HCT116 (cell line): Measurements from ENCODE around the gene PPP4R3A.

Experiments
- CTCF ChIP-seq, 3 experiments: fragments of 200-600 bp in 1 of 3; sonication (generic) in 1 of 3; IDR thresholded peaks in 2 of 3; conservative IDR thresholded peaks in 1 of 3; 2 replicates each; pipeline ENCODE4 v1.5.1; 2012 to 2017; ENCODE audit warnings: low read depth in 2 of 3, low read length in 2 of 3, antibody characterized with exemption in 1 of 3, borderline replicate concordance in 1 of 3, control low read depth in 1 of 3, mild to moderate bottlenecking in 1 of 3, mixed read lengths in 1 of 3, mixed run types in 1 of 3, moderate library complexity in 1 of 3; ENCODE audit not compliant: insufficient read depth in 1 of 3
- JUND ChIP-seq: IDR thresholded peaks from 2 replicates; pipeline ENCODE4 v1.6.1; 2012
- MAX ChIP-seq: IDR thresholded peaks from 2 replicates; pipeline ENCODE4 v1.6.1; 2012
- POLR2A ChIP-seq: IDR thresholded peaks from 2 replicates; pipeline ENCODE4 v1.7.0; 2011; ENCODE audit warnings: borderline replicate concordance; ENCODE audit not compliant: insufficient read depth, insufficient read length; ENCODE audit errors: extremely low read depth
- RAD21 ChIP-seq: IDR thresholded peaks from 2 replicates; pipeline ENCODE4 v1.6.1; 2012; ENCODE audit warnings: low read depth, mild to moderate bottlenecking
- SIN3A ChIP-seq: IDR thresholded peaks from 2 replicates; pipeline ENCODE4 v1.6.1; 2012; ENCODE audit warnings: low read depth
- SP1 ChIP-seq: IDR thresholded peaks from 2 replicates; pipeline ENCODE4 v1.6.1; 2012; ENCODE audit warnings: low read depth
- YY1 ChIP-seq: IDR thresholded peaks from 2 replicates; pipeline ENCODE4 v1.6.1; 2011; ENCODE audit warnings: low read length, low read depth, moderate library complexity, mild to moderate bottlenecking; ENCODE audit not compliant: insufficient replicate concordance; ENCODE audit errors: extremely low read depth
- ZNF274 ChIP-seq: fragments of 200-500 bp; sonication (Bioruptor generic); IDR thresholded peaks from 2 replicates; pipeline ENCODE4 v1.6.1; 2014; ENCODE audit warnings: mild to moderate bottlenecking, low read depth, low read length, inconsistent platforms

GRCh38 chr14:91501348-91501747 lies 8.8 kb downstream of the PPP4R3A start:
- TF ChIP-seq MAX (no peak), CTCF (IDR thresholded peaks at IDR 0.05 in 2 of 3, conservative IDR thresholded peaks at IDR 0.05 in 1 of 3; ENCODE audit: borderline replicate concordance in 1 of 3, insufficient read depth in 1 of 3, low read depth in 2 of 3, low read length in 2 of 3) (no peak), JUND (no peak), SP1 (no peak), SIN3A (no peak), RAD21 (no peak), YY1 (no peak), ZNF274 (no peak), POLR2A (no peak)
